ENCODE data around the gene DDX60. TPM values are rescaled to one million over a fixed set of nuclear protein-coding genes. Genes with fewer than 3 reads are reported as not detected.

DDX60 gene
- total RNA-seq, 1 experiment from 2014 or later = 3.3 TPM

- H3K9me3 ChIP-seq (ENCODE audit: low read depth, low read length, poor library complexity, severe bottlenecking) = no peaks in the 10 kb centered on the region
- intact Hi-C loops (cut with micrococcal nuclease; ENCODE audit: unreplicated experiment) = no loop called here
- ChIA-PET CTCF (no interaction called here), POLR2A (ENCODE audit: low non-redundant PET) (no interaction called here)
- no peaks in the 10 kb centered on the region for H3K27me3 ChIP-seq (replicated peaks; ENCODE audit: insufficient read depth, low read depth, low read length, poor library complexity)
- H3K4me3 ChIP-seq (ENCODE audit: low read depth, low read length, poor library complexity, severe bottlenecking) = no peak overlapping the region
- no peak overlapping the region for H3K27ac ChIP-seq (ENCODE audit: low read depth, low read length, poor library complexity, severe bottlenecking)
- no peak for DNase-seq (ENCODE audit: low spot score)
- H3K4me1 ChIP-seq (ENCODE audit: insufficient read depth, low read length, poor library complexity, severe bottlenecking) = no peaks in the 10 kb centered on the region
- TF ChIP-seq, protein P1, sequence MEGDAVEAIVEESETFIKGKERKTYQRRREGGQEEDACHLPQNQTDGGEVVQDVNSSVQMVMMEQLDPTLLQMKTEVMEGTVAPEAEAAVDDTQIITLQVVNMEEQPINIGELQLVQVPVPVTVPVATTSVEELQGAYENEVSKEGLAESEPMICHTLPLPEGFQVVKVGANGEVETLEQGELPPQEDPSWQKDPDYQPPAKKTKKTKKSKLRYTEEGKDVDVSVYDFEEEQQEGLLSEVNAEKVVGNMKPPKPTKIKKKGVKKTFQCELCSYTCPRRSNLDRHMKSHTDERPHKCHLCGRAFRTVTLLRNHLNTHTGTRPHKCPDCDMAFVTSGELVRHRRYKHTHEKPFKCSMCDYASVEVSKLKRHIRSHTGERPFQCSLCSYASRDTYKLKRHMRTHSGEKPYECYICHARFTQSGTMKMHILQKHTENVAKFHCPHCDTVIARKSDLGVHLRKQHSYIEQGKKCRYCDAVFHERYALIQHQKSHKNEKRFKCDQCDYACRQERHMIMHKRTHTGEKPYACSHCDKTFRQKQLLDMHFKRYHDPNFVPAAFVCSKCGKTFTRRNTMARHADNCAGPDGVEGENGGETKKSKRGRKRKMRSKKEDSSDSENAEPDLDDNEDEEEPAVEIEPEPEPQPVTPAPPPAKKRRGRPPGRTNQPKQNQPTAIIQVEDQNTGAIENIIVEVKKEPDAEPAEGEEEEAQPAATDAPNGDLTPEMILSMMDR (conservative IDR thresholded peaks at IDR 0.05; ENCODE audit: low read depth, low read length) = no peak
- no peak for TF ChIP-seq EZH2 (IDR thresholded peaks at IDR 0.05; ENCODE audit: borderline replicate concordance, low read depth, low read length, poor library complexity, severe bottlenecking)
- H3K36me3 ChIP-seq (ENCODE audit: insufficient read depth, low read length, poor library complexity, severe bottlenecking) = no peaks in the 10 kb centered on the region
- no TSS peak for BruUV-seq (replicated peaks)
Measured at GRCh38 chr4:168212656-168213055, 105.9 kb downstream of the DDX60 start.

- DNase-seq (ENCODE audit: low spot score) = no peak
- no peak overlapping the region for H3K4me3 ChIP-seq (ENCODE audit: low read depth, low read length, poor library complexity, severe bottlenecking)
- TF ChIP-seq EZH2 (IDR thresholded peaks at IDR 0.05; ENCODE audit: borderline replicate concordance, low read depth, low read length, poor library complexity, severe bottlenecking) = no peak
- TF ChIP-seq, protein P1 (conservative IDR thresholded peaks at IDR 0.05; ENCODE audit: low read depth, low read length) = no peak
- no peaks in the 10 kb centered on the region for H3K4me1 ChIP-seq (ENCODE audit: insufficient read depth, low read length, poor library complexity, severe bottlenecking)
- no peak overlapping the region for H3K27ac ChIP-seq (ENCODE audit: low read depth, low read length, poor library complexity, severe bottlenecking)
- ChIA-PET CTCF (no interaction called here), POLR2A (ENCODE audit: low non-redundant PET) (no interaction called here)
- no peaks in the 10 kb centered on the region for H3K9me3 ChIP-seq (ENCODE audit: low read depth, low read length, poor library complexity, severe bottlenecking)
- BruUV-seq (replicated peaks) = no TSS peak
- intact Hi-C loops (cut with micrococcal nuclease; ENCODE audit: unreplicated experiment) = no loop called here
- H3K36me3 ChIP-seq (ENCODE audit: insufficient read depth, low read length, poor library complexity, severe bottlenecking) = no peaks in the 10 kb centered on the region
- H3K27me3 ChIP-seq (replicated peaks; ENCODE audit: insufficient read depth, low read depth, low read length, poor library complexity) = no peaks in the 10 kb centered on the region
Measured at GRCh38 chr4:168208957-168209614, 109.5 kb downstream of the DDX60 start.

DNA sequence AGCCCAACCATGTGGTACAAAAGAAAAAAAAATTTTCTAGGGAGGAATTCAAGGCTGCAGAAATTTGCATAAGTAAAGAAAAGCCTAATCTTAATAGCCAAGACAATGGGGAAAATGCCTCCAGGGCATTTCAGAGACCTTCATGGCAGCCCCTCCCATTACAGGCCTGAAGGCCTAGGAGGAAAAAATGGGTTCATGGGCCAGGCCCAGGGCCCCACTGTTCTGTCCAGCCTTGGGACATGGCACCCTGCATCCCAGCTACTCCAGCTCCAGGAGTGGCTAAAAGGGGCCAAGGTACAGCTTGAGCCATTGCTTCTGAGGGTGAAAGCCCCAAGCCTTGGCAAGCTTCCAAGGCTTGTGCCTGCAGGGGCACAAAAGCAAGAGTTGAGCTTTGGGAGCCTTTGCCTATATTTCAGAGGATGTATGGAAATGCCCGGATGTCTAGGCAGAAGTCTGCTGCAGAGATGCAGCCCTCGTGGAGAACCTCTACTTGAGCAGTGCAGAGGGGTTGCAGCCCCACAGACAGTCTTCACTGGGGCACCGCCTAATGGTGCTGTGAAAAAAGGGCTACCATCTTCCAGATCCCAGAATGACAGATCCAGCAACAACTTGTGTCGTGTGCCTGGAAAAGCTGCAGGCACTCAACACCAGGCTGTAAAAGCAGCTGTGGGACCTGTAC, 115.2 kb downstream of the DDX60 start:
- intact Hi-C loops (cut with micrococcal nuclease; ENCODE audit: unreplicated experiment) = no loop called here
- TF ChIP-seq EZH2 (IDR thresholded peaks at IDR 0.05; ENCODE audit: borderline replicate concordance, low read depth, low read length, poor library complexity, severe bottlenecking) = no peak
- TF ChIP-seq, protein P1 (conservative IDR thresholded peaks at IDR 0.05; ENCODE audit: low read depth, low read length) = no peak
- Histone ChIP-seq H3K27me3 (replicated peaks; ENCODE audit: insufficient read depth, low read depth, low read length, poor library complexity) (no peaks in the 10 kb centered on the region), H3K9me3 (ENCODE audit: low read depth, low read length, poor library complexity, severe bottlenecking) (peaks cover 13% of the 10 kb centered on the region), H3K4me1 (ENCODE audit: insufficient read depth, low read length, poor library complexity, severe bottlenecking) (no peaks in the 10 kb centered on the region), H3K4me3 (ENCODE audit: low read depth, low read length, poor library complexity, severe bottlenecking) (no peak overlapping the region), H3K36me3 (ENCODE audit: insufficient read depth, low read length, poor library complexity, severe bottlenecking) (no peaks in the 10 kb centered on the region), H3K27ac (ENCODE audit: low read depth, low read length, poor library complexity, severe bottlenecking) (no peak overlapping the region)
- no TSS peak for BruUV-seq (replicated peaks)
- ChIA-PET CTCF (no interaction called here), POLR2A (ENCODE audit: low non-redundant PET) (no interaction called here)
- no peak for DNase-seq (ENCODE audit: low spot score)

Measured in A673 (cell line).